ENCODE results near the gene TTC9B.

GRCh38 chr19:40229926-40230417, 11.8 kb upstream of the TTC9B start:
- TF ChIP-seq CTCF (IDR thresholded peaks at IDR 0.05; ENCODE audit: low read length): no peak
- no peak for TF ChIP-seq EZH2 (IDR thresholded peaks at IDR 0.05; ENCODE audit: borderline replicate concordance, low read length)

Measured in OCI-LY1 (cell line).